Stimulated activated naive B cell treated with anti-CD40 and anti-IgM and Interleukin-4, amounts not matched to agents 10 μg/mL and 1 μg/mL and 100 μg/mL, for 72 hours (primary cell): ENCODE measurements around the gene RFNG.

Experiments used
- ATAC-seq, 2 donors: fragments of 150-1000 bp; cut with Tn5 transposase; replicated peaks; 2 replicates each; pipeline ENCODE4 v1.10.0; 2021; ENCODE audit warnings: moderate library complexity in 1 of 2
- DNase-seq: peaks from one replicate; pipeline ENCODE4 v3.0.0; 2021
- H3K27ac Mint-ChIP-seq: one replicate; pipeline ENCODE4 v1.8.0; 2022; ENCODE audit warnings: mild to moderate bottlenecking, mixed read lengths
- H3K27me3 Mint-ChIP-seq, 2 donors: one replicate each; pipeline ENCODE4 v1.8.0; 2022; ENCODE audit warnings: mixed read lengths in 2 of 2
- H3K36me3 Mint-ChIP-seq, 2 donors: one replicate each; pipeline ENCODE4 v1.8.0; 2022; ENCODE audit warnings: mixed read lengths in 2 of 2, mild to moderate bottlenecking in 1 of 2
- H3K4me1 Mint-ChIP-seq, 2 donors: one replicate each; pipeline ENCODE4 v1.8.0; 2022; ENCODE audit warnings: mixed read lengths in 2 of 2, mild to moderate bottlenecking in 1 of 2
- H3K4me3 Mint-ChIP-seq, 2 donors: one replicate each; pipeline ENCODE4 v1.8.0; 2022; ENCODE audit warnings: mild to moderate bottlenecking in 2 of 2, mixed read lengths in 2 of 2, moderate library complexity in 1 of 2
- H3K9me3 Mint-ChIP-seq, 2 donors: one replicate each; pipeline ENCODE4 v1.8.0; 2022; ENCODE audit warnings: mixed read lengths in 2 of 2, mild to moderate bottlenecking in 1 of 2

RFNG gene

DNA sequence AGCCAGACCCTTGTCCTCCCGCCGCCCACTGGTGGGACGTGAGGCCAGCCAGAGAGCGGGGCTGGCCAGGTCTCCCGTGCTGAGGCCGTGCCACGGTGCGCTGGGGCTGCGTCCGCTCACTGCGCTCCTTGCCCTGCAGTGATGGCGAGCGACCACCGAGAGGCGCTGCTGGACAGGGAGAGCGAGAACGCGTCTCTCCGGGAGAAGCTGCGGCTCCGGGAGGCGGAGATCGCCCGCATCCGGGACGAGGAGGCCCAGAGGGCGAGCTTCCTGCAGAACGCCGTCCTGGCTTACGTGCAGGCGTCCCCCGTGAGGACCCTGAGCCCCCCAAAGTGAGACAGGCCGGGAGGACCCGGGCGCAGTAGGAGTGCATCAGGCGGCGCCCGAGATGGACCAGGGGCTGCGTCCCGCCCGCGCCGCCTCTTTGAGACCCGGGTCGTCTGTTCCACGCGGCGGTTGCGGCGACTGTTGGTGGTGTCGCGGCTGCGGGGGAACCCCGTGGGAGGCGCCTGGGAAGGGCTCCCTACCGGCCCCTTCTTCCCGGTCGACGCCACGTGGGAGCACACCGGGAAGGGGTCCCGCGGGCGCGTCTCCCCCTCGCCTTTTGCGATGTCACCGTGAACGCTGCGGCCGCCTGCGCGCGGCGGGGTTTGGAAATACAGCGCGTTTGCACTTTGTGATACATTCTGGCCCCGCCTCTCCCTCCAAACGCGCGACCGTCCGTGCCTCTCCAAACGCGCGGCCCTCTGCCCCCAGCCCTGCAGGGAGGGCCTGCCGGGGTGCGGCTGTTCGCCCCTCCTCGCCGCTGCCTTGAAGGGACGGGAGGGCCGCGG is 20.9 kb downstream of the RFNG start:
- Mint-ChIP-seq H3K9me3 (no peaks in the 10 kb centered on the region), H3K4me1 (peaks cover 13 to 29% of the 10 kb centered on the region in 2 donors), H3K36me3 (peaks cover 23 to 35% of the 10 kb centered on the region in 2 donors), H3K27me3 (peaks cover 4 to 23% of the 10 kb centered on the region in 2 donors), H3K4me3 (peak overlapping the region; percentile 89), H3K27ac (peak overlapping the region; percentile 88)
- peak; percentile 76 to 82 for ATAC-seq
- peak; percentile 66 for DNase-seq

GRCh38 chr17:82029990-82030469 is 21.6 kb downstream of the RFNG start:
- H3K27me3 Mint-ChIP-seq = peaks cover 4 to 23% of the 10 kb centered on the region in 2 donors
- peaks cover 21 to 32% of the 10 kb centered on the region in 2 donors for H3K36me3 Mint-ChIP-seq
- no peak for DNase-seq
- peaks cover 7 to 22% of the 10 kb centered on the region in 2 donors for H3K4me1 Mint-ChIP-seq
- H3K27ac Mint-ChIP-seq = no peak overlapping the region
- ATAC-seq = no peak
- no peaks in the 10 kb centered on the region for H3K9me3 Mint-ChIP-seq
- peak overlapping the region; percentile 61 to 89 for H3K4me3 Mint-ChIP-seq

GRCh38 chr17:82029391-82029790 is 22.2 kb downstream of the RFNG start:
- Mint-ChIP-seq H3K27ac (peak overlapping the region; percentile 42), H3K9me3 (no peaks in the 10 kb centered on the region), H3K4me3 (peak overlapping the region; percentile 61 to 89), H3K36me3 (peaks cover 21 to 30% of the 10 kb centered on the region in 2 donors), H3K27me3 (peaks cover 4 to 23% of the 10 kb centered on the region in 2 donors), H3K4me1 (peaks cover 6 to 20% of the 10 kb centered on the region in 2 donors)
- ATAC-seq = no peak
- no peak for DNase-seq

GRCh38 chr17:82028966-82029365 is 22.6 kb downstream of the RFNG start:
- ATAC-seq = no peak
- Mint-ChIP-seq H3K27me3 (peaks cover 4 to 23% of the 10 kb centered on the region in 2 donors), H3K4me3 (peak overlapping the region in 1 of 2 donors; percentile 89), H3K36me3 (peaks cover 21 to 30% of the 10 kb centered on the region in 2 donors), H3K4me1 (peaks cover 10 to 20% of the 10 kb centered on the region in 2 donors), H3K9me3 (no peaks in the 10 kb centered on the region), H3K27ac (no peak overlapping the region)
- no peak for DNase-seq

GRCh38 chr17:82028246-82028645 is 23.4 kb downstream of the RFNG start:
- Mint-ChIP-seq H3K27me3 (peaks cover 4 to 23% of the 10 kb centered on the region in 2 donors), H3K4me3 (no peak overlapping the region), H3K9me3 (no peaks in the 10 kb centered on the region), H3K36me3 (peaks cover 21 to 30% of the 10 kb centered on the region in 2 donors), H3K27ac (no peak overlapping the region), H3K4me1 (peaks cover 13 to 24% of the 10 kb centered on the region in 2 donors)
- ATAC-seq (no peak), DNase-seq (no peak)

GRCh38 chr17:82025401-82026107 is 26.1 kb downstream of the RFNG start:
- Mint-ChIP-seq H3K4me3 (no peak overlapping the region), H3K9me3 (no peaks in the 10 kb centered on the region), H3K27ac (peak overlapping the region; percentile 31), H3K4me1 (peaks cover 25 to 38% of the 10 kb centered on the region in 2 donors), H3K27me3 (peaks cover 4 to 23% of the 10 kb centered on the region in 2 donors), H3K36me3 (peaks cover 20 to 30% of the 10 kb centered on the region in 2 donors)
- no peak for ATAC-seq
- DNase-seq = no peak

- H3K9me3 Mint-ChIP-seq = no peaks in the 10 kb centered on the region
- ATAC-seq (no peak), DNase-seq (no peak)
- H3K27me3 Mint-ChIP-seq = peaks cover 4 to 21% of the 10 kb centered on the region in 2 donors
- no peak overlapping the region for H3K4me3 Mint-ChIP-seq
- H3K4me1 Mint-ChIP-seq = peaks cover 26 to 41% of the 10 kb centered on the region in 2 donors
- peaks cover 20 to 30% of the 10 kb centered on the region in 2 donors for H3K36me3 Mint-ChIP-seq
- H3K27ac Mint-ChIP-seq = no peak overlapping the region
Measured at GRCh38 chr17:82024859-82025258, 26.8 kb downstream of the RFNG start.

- H3K27me3 Mint-ChIP-seq = peaks cover 0 to 13% of the 10 kb centered on the region in 2 donors
- ATAC-seq (peak; percentile 2 to 5), DNase-seq (no peak)
- peaks cover 15 to 22% of the 10 kb centered on the region in 2 donors for H3K36me3 Mint-ChIP-seq
- peaks cover 23 to 33% of the 10 kb centered on the region in 2 donors for H3K4me1 Mint-ChIP-seq
- no peak overlapping the region for H3K27ac Mint-ChIP-seq
- H3K9me3 Mint-ChIP-seq = no peaks in the 10 kb centered on the region
- peak overlapping the region; percentile 81 to 91 for H3K4me3 Mint-ChIP-seq
Measured at GRCh38 chr17:82023447-82024241, 28.0 kb downstream of the RFNG start.

DNA sequence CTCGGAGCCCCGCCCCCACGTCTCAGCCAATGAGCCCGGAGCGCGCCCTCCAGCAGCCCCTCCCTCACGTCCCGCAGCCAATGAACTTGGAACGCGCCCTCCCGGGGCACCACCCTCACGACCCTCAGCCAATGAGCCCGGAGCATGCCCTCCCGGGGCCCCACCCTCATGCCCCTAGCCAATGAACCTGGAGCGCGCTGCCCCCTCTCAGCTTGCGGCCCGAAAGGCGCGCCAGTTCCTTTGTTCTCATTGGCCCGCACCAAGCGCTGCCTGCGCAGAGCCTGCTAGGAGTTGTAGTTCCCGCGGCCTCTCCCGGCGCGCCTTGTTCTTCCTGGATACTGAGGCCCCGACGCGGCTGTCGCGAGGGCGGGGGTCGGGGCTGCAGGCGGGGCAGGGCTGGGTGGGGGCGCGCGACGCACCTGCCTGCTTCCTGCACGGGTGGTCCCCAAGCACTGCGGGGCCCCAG is 28.6 kb downstream of the RFNG start, which contains the start of gene LRRC45:
Gene LRRC45 (plus strand): TSS at position 325 of the 466 bp plus-strand sequence. CDS start 339 bp downstream, outside the sequence.
- peak; percentile 93 to 95 for ATAC-seq
- no peaks in the 10 kb centered on the region for H3K9me3 Mint-ChIP-seq
- DNase-seq = peak; percentile 100
- peaks cover 23 to 33% of the 10 kb centered on the region in 2 donors for H3K4me1 Mint-ChIP-seq
- peaks cover 15 to 22% of the 10 kb centered on the region in 2 donors for H3K36me3 Mint-ChIP-seq
- peak within 1 kb of the TSS; percentile 76 for H3K27ac Mint-ChIP-seq
- H3K4me3 Mint-ChIP-seq = peak within 1 kb of the TSS; percentile 88 to 91
- H3K27me3 Mint-ChIP-seq = peaks cover 0 to 11% of the 10 kb centered on the region in 2 donors

- Mint-ChIP-seq H3K9me3 (no peaks in the 10 kb centered on the region), H3K27me3 (peaks cover 0 to 6% of the 10 kb centered on the region in 2 donors), H3K4me1 (peaks cover 23 to 33% of the 10 kb centered on the region in 2 donors), H3K36me3 (peaks cover 13 to 19% of the 10 kb centered on the region in 2 donors), H3K4me3 (peak within 1 kb of the TSS; percentile 88 to 91), H3K27ac (peak within 1 kb of the TSS; percentile 76)
- DNase-seq = no peak
- ATAC-seq = peak; percentile 16 to 21
Measured at GRCh38 chr17:82022310-82022980, 29.2 kb downstream of the RFNG start, which contains the start of gene CENPX. Gene CENPX, minus strand, starts transcription at chr17:82022878. Its CDS starts 17 bp downstream, at chr17:82022861.

- Mint-ChIP-seq H3K9me3 (no peaks in the 10 kb centered on the region), H3K36me3 (peaks cover 7 to 14% of the 10 kb centered on the region in 2 donors), H3K4me3 (peak overlapping the region; percentile 88 to 91), H3K27ac (peak overlapping the region; percentile 14), H3K27me3 (peaks cover 0 to under 1% of the 10 kb centered on the region in 2 donors), H3K4me1 (peaks cover 23 to 33% of the 10 kb centered on the region in 2 donors)
- ATAC-seq (no peak), DNase-seq (no peak)
Measured at GRCh38 chr17:82021900-82022309, 29.7 kb downstream of the RFNG start.

- Mint-ChIP-seq H3K36me3 (peaks cover 7 to 9% of the 10 kb centered on the region in 2 donors), H3K27me3 (no peaks in the 10 kb centered on the region), H3K9me3 (no peaks in the 10 kb centered on the region), H3K4me3 (peak overlapping the region; percentile 88 to 91), H3K27ac (no peak overlapping the region), H3K4me1 (peaks cover 23 to 33% of the 10 kb centered on the region in 2 donors)
- DNase-seq (peak; percentile 40), ATAC-seq (no peak)
Measured at GRCh38 chr17:82021107-82021899, 30.3 kb downstream of the RFNG start.
